ENCODE measurements around the gene AIPL1. TPM values are rescaled to one million over a fixed set of nuclear protein-coding genes. Genes with fewer than 3 reads are reported as not detected.

The AIPL1 gene
- total and polyA plus RNA-seq, 4 donors = 0.25 TPM; not detected in 3

DNA sequence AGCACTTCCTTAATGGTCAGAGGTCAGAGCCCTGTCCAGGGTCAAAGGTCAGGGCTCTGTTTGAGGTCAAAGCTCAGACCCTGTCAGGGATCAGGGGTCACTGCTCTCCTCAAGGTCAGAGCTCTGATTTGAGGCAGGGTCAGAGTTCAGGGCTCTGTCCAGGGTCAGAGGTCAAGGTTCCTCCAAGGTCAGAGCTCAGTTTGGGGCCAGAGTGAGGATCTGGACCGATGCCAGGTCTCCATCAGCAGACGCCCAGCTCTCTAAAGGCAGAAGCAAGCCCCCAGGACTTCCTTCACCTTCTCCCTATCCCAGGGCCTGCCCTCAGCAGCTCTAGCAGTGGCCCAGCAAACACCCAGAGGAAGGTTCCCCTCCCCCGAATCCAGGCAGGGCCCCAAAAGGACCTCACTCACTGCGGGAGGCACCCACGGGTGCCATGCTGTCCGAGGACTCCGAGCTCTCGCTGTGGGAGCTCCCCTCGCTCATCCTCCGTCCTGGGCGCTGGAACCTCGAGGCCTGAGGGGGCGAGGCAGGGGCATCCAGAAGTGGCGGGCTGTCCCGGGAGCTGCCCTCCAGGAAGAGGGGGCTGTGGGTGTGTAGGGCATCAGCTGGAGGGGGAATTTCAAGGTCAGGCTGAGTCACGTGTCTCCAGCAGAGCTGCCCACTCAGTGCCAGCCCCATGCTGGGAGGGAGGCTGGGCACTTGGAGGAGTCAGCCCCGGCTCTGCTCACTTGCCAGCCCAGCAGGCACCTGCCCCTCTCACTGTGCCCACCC lies 36.0 kb upstream of the AIPL1 start:
- no peak for DNase-seq
- Histone ChIP-seq H3K4me1 (ENCODE audit: control insufficient read depth in 1 of 2, insufficient read depth in 2 of 2, low read length in 2 of 2) (no peaks in the 10 kb centered on the region), H3K4me3 (ENCODE audit: low read length in 2 of 2) (no peak overlapping the region), H3K36me3 (ENCODE audit: control insufficient read depth in 1 of 2, insufficient read depth in 2 of 2, low read length in 1 of 2) (no peaks in the 10 kb centered on the region), H3K27ac (ENCODE audit: low read depth in 1 of 2, low read length in 2 of 2) (no peak overlapping the region), H3K9me3 (ENCODE audit: control insufficient read depth, low read length) (no peaks in the 10 kb centered on the region), H3K27me3 (ENCODE audit: control insufficient read depth in 1 of 2, insufficient read depth in 2 of 2, low read length in 1 of 2) (no peaks in the 10 kb centered on the region)
- intact Hi-C loops (cut with DNase I) = loop anchor here in 1 of 2 donors (10.0 kb wide), 1 partner anchor 164 kb away; no protein-coding TSS in a partner anchor
- 86 to 87% methylated on average over 17 of the region's 17 CpGs for whole genome bisulfite sequencing, 2 donors
- ATAC-seq (ENCODE audit: low FRiP score) = no peak

DNA sequence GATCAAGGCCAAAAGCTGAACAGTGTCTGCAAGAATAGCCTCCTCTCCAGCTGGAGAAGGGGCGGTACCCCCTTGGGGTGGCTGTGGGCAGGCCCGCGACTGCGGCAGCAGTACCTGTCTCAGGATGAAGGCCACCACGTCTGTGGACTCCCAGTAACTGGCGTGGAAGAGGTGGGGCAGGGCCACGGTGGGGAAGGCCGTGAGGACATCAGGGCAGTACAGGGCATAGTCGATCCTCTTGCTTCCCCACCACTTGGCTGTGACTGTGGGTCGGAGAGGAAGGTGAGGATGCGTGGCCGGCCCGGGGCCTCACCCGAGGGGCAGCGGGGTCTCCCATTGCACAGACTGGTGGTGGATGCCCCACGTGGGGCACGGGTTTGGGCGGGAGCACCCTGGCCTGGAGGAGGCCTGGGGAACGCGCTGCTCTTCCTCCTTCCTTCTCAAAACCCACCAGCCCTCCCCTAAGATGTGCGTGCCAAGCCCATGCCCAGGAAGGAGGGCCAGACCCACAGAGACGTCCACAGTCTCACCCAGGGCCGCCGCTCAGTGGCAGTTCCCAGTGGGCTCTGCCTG lies 35.3 kb upstream of the AIPL1 start:
- DNase-seq = no peak
- Histone ChIP-seq H3K9me3 (ENCODE audit: control insufficient read depth, low read length) (no peaks in the 10 kb centered on the region), H3K36me3 (ENCODE audit: control insufficient read depth in 1 of 2, insufficient read depth in 2 of 2, low read length in 1 of 2) (no peaks in the 10 kb centered on the region), H3K4me3 (ENCODE audit: low read length in 2 of 2) (no peak overlapping the region), H3K27me3 (ENCODE audit: control insufficient read depth in 1 of 2, insufficient read depth in 2 of 2, low read length in 1 of 2) (no peaks in the 10 kb centered on the region), H3K4me1 (ENCODE audit: control insufficient read depth in 1 of 2, insufficient read depth in 2 of 2, low read length in 2 of 2) (no peaks in the 10 kb centered on the region), H3K27ac (ENCODE audit: low read depth in 1 of 2, low read length in 2 of 2) (no peak overlapping the region)
- ATAC-seq (ENCODE audit: low FRiP score) = no peak
- 95% methylated on average over 24 of the region's 24 CpGs for WGBS, 2 donors
- intact Hi-C loops (cut with DNase I) = loop anchor here in 1 of 2 donors (10.0 kb wide), 1 partner anchor 165 kb away; no protein-coding TSS in a partner anchor

- Histone ChIP-seq H3K4me1 (ENCODE audit: control insufficient read depth in 1 of 2, insufficient read depth in 2 of 2, low read length in 2 of 2) (no peaks in the 10 kb centered on the region), H3K27ac (ENCODE audit: low read depth in 1 of 2, low read length in 2 of 2) (no peak overlapping the region), H3K27me3 (ENCODE audit: control insufficient read depth in 1 of 2, insufficient read depth in 2 of 2, low read length in 1 of 2) (no peaks in the 10 kb centered on the region), H3K36me3 (ENCODE audit: control insufficient read depth in 1 of 2, insufficient read depth in 2 of 2, low read length in 1 of 2) (no peaks in the 10 kb centered on the region), H3K4me3 (ENCODE audit: low read length in 2 of 2) (no peak overlapping the region), H3K9me3 (ENCODE audit: control insufficient read depth, low read length) (no peaks in the 10 kb centered on the region)
- DNase-seq (no peak), ATAC-seq (ENCODE audit: low FRiP score) (no peak)
- WGBS, 2 donors = 83 to 84% methylated on average over 23 of the region's 23 CpGs
- intact Hi-C loops (cut with DNase I) = no loop called here
Measured at GRCh38 chr17:6468051-6468790, 33.3 kb upstream of the AIPL1 start.

DNA sequence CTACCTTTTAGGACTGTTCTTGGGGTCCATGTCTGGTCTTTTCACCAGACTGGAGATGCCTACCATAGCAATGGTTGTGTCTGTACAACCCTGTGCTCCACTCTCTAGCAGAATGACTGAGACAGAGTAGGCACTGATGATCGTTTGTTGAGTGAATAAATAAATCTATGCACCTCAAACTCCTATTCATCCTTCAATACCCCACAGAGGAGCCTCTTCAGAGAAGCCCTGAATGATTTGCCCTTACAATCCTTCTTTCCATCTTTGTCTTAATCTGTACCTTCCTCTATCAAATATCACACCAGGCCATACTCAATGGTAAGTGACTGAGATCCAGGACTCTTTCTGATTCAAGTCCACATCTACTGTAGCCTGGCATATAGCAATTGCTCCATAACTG lies 32.6 kb upstream of the AIPL1 start:
- H3K4me3 ChIP-seq (ENCODE audit: low read length in 2 of 2) = no peak overlapping the region
- no peaks in the 10 kb centered on the region for H3K9me3 ChIP-seq (ENCODE audit: control insufficient read depth, low read length)
- ATAC-seq (ENCODE audit: low FRiP score) = no peak
- no peaks in the 10 kb centered on the region for H3K36me3 ChIP-seq (ENCODE audit: control insufficient read depth in 1 of 2, insufficient read depth in 2 of 2, low read length in 1 of 2)
- intact Hi-C loops (cut with DNase I) = no loop called here
- H3K27ac ChIP-seq (ENCODE audit: low read depth in 1 of 2, low read length in 2 of 2) = no peak overlapping the region
- no peaks in the 10 kb centered on the region for H3K4me1 ChIP-seq (ENCODE audit: control insufficient read depth in 1 of 2, insufficient read depth in 2 of 2, low read length in 2 of 2)
- 80 to 83% methylated on average over 1 of the region's 1 CpG for WGBS, 2 donors
- no peaks in the 10 kb centered on the region for H3K27me3 ChIP-seq (ENCODE audit: control insufficient read depth in 1 of 2, insufficient read depth in 2 of 2, low read length in 1 of 2)
- no peak for DNase-seq

DNA sequence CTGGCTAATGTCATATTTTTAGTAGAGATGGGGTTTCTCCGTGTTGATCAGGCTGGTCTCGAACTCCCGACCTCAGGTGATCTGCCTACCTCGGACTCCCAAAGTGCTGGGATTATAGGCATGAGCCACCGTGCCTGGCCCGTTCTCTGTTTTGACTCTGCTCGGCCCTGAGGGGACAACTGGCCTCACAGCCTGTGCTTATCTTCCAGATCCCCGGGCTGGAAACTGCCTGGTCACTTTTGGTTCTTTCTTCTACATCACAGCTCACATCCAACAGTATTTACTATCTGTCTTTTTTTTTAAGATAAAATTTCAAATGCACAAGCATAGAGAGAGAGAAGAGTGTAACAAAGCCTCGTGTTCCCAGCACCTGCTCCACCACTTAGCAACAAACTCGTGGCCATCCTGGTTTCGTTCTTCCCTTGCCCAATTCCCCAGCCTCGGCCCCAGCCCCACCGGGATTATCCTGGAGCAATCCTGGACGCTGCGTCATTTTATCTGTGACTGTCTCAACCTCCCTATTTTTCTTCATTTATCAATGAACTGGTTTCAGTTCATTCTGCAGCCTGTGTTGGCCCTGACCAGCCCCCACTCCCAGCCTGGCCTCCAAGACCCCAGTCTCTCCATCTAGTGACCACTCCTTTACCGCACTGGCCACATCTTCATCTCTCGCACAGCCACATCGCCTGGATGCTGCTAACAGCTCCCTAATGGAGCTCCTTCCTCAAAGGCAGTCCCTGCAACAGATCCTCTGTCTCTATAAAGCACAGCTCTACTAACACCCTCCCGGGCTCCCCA lies 30.5 kb upstream of the AIPL1 start:
- Histone ChIP-seq H3K9me3 (ENCODE audit: control insufficient read depth, low read length) (no peaks in the 10 kb centered on the region), H3K4me3 (ENCODE audit: low read length in 2 of 2) (no peak overlapping the region), H3K36me3 (ENCODE audit: control insufficient read depth in 1 of 2, insufficient read depth in 2 of 2, low read length in 1 of 2) (no peaks in the 10 kb centered on the region), H3K4me1 (ENCODE audit: control insufficient read depth in 1 of 2, insufficient read depth in 2 of 2, low read length in 2 of 2) (no peaks in the 10 kb centered on the region), H3K27me3 (ENCODE audit: control insufficient read depth in 1 of 2, insufficient read depth in 2 of 2, low read length in 1 of 2) (no peaks in the 10 kb centered on the region), H3K27ac (ENCODE audit: low read depth in 1 of 2, low read length in 2 of 2) (no peak overlapping the region)
- intact Hi-C loops (cut with DNase I) = no loop called here
- ATAC-seq (ENCODE audit: low FRiP score) = no peak
- WGBS, 2 donors = 75 to 83% methylated on average over 19 of the region's 19 CpGs
- DNase-seq = peak in 1 of 2 donors; percentile 15

DNA sequence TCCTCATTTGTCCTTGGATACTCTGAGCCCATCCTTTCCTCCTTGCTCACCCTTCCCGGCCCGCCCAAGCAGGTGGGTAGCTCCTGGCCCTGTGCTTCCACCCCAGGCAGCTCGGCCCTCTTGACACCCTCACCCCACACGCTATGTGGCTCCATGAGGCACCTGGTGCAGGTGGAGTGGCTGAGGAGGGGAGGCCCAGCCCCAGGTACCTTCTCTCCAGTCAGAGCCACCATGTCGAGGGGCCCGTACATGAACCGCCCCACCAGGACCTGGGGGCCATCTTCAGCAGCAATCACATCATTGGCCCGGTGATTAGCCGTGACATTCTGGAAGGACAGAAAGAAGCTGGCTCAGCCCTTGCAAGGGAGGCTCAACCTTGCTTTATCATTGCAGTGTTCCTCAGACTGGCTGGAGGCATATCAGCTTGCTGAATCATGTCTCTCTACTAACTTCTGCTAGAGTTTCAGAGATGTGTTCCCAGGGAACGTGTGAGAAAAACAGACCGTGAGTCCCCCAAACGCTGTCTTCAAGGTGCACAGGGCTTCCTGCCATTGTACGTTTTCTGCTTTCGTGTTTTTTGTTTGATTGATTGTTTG lies 29.6 kb upstream of the AIPL1 start:
- ATAC-seq (ENCODE audit: low FRiP score) (no peak), DNase-seq (peak in 1 of 2 donors; percentile 16)
- H3K36me3 ChIP-seq (ENCODE audit: control insufficient read depth in 1 of 2, insufficient read depth in 2 of 2, low read length in 1 of 2) = no peaks in the 10 kb centered on the region
- no peaks in the 10 kb centered on the region for H3K9me3 ChIP-seq (ENCODE audit: control insufficient read depth, low read length)
- no peaks in the 10 kb centered on the region for H3K27me3 ChIP-seq (ENCODE audit: control insufficient read depth in 1 of 2, insufficient read depth in 2 of 2, low read length in 1 of 2)
- H3K4me1 ChIP-seq (ENCODE audit: control insufficient read depth in 1 of 2, insufficient read depth in 2 of 2, low read length in 2 of 2) = no peaks in the 10 kb centered on the region
- intact Hi-C loops (cut with DNase I) = no loop called here
- WGBS, 2 donors = 89 to 90% methylated on average over 12 to 14 of the region's 14 CpGs
- H3K4me3 ChIP-seq (ENCODE audit: low read length in 2 of 2) = no peak overlapping the region
- no peak overlapping the region for H3K27ac ChIP-seq (ENCODE audit: low read depth in 1 of 2, low read length in 2 of 2)

GRCh38 chr17:6463616-6464445 lies 28.9 kb upstream of the AIPL1 start:
- Histone ChIP-seq H3K27me3 (ENCODE audit: control insufficient read depth in 1 of 2, insufficient read depth in 2 of 2, low read length in 1 of 2) (no peaks in the 10 kb centered on the region), H3K4me1 (ENCODE audit: control insufficient read depth in 1 of 2, insufficient read depth in 2 of 2, low read length in 2 of 2) (no peaks in the 10 kb centered on the region), H3K36me3 (ENCODE audit: control insufficient read depth in 1 of 2, insufficient read depth in 2 of 2, low read length in 1 of 2) (no peaks in the 10 kb centered on the region), H3K27ac (ENCODE audit: low read depth in 1 of 2, low read length in 2 of 2) (no peak overlapping the region), H3K4me3 (ENCODE audit: low read length in 2 of 2) (no peak overlapping the region), H3K9me3 (ENCODE audit: control insufficient read depth, low read length) (no peaks in the 10 kb centered on the region)
- peak in 1 of 2 donors; percentile 41 for DNase-seq
- intact Hi-C loops (cut with DNase I) = no loop called here
- 86 to 89% methylated on average over 24 of the region's 24 CpGs for WGBS, 2 donors
- ATAC-seq (ENCODE audit: low FRiP score) = no peak

Measured in aorta (tissue), 5 donors.